ENCODE data around the gene ST7L. TPM values are rescaled to one million over a fixed set of nuclear protein-coding genes. Genes with fewer than 3 reads are reported as not detected.

ST7L gene
- total and polyA plus RNA-seq, 2 experiments from 2014 or later, result 13.9 to 21.0 TPM

GRCh38 chr1:112558634-112559033 is 60.3 kb downstream of the ST7L start:
- H3K9me3 ChIP-seq (ENCODE audit: low read depth), result no peaks in the 10 kb centered on the region
- H3K36me3 ChIP-seq (ENCODE audit: low read depth), result peaks cover 16% of the 10 kb centered on the region; the same call in 1 of the 2 replicates
- TF ChIP-seq EZH2phosphoT487 (IDR thresholded peaks at IDR 0.05; ENCODE audit: insufficient read depth, low read depth), result no peak
- TF ChIP-seq EZH2 (IDR thresholded peaks at IDR 0.05; ENCODE audit: insufficient read depth, poor library complexity, severe bottlenecking), result no peak
- no peaks in the 10 kb centered on the region for H4K20me1 ChIP-seq (ENCODE audit: insufficient read depth)
- H3K4me2 ChIP-seq (ENCODE audit: unreplicated experiment), result no peak overlapping the region
- 97 to 100% methylated on average over 3 of the region's 3 CpGs for WGBS, 2 experiments (ENCODE audit: low coverage in 1 of 2, low lambda C conversion rate in 2 of 2, missing lambda C conversion rate in 2 of 2)
- no peak overlapping the region for H3K9ac ChIP-seq
- no peaks in the 10 kb centered on the region for H3K9me2 ChIP-seq (ENCODE audit: insufficient read depth)
- H3K4me3 ChIP-seq, result no peak overlapping the region
- H2AFZ ChIP-seq, result no peak overlapping the region
- in situ Hi-C loops (cut with MboI), result no loop called here
- no peaks in the 10 kb centered on the region for H3K27me3 ChIP-seq (replicated peaks; ENCODE audit: insufficient read depth)
- H3F3A ChIP-seq (ENCODE audit: insufficient read depth), result peaks cover 9% of the 10 kb centered on the region
- peaks cover 8% of the 10 kb centered on the region for H3K4me1 ChIP-seq (ENCODE audit: insufficient read depth)
- no peaks in the 10 kb centered on the region for H3K79me2 ChIP-seq (ENCODE audit: insufficient read depth)
- DNase-seq, result no peak
- H3K27ac ChIP-seq, result no peak overlapping the region

GRCh38 chr1:112557385-112557784 is 61.6 kb downstream of the ST7L start:
- DNase-seq, result peak; percentile 32

GRCh38 chr1:112554411-112554810 is 64.5 kb downstream of the ST7L start:
- in situ Hi-C loops (cut with MboI), result no loop called here
- Histone ChIP-seq H3K27me3 (replicated peaks; ENCODE audit: insufficient read depth) (no peaks in the 10 kb centered on the region), H3K9ac (no peak overlapping the region), H3K9me3 (ENCODE audit: low read depth) (no peaks in the 10 kb centered on the region), H3K4me1 (ENCODE audit: insufficient read depth) (peaks cover 8% of the 10 kb centered on the region), H3K4me2 (ENCODE audit: unreplicated experiment) (no peak overlapping the region), H3F3A (ENCODE audit: insufficient read depth) (peaks cover 9% of the 10 kb centered on the region), H3K4me3 (no peak overlapping the region), H3K79me2 (ENCODE audit: insufficient read depth) (no peaks in the 10 kb centered on the region), H2AFZ (no peak overlapping the region), H3K27ac (no peak overlapping the region), H3K9me2 (ENCODE audit: insufficient read depth) (no peaks in the 10 kb centered on the region), H3K36me3 (ENCODE audit: low read depth) (peaks cover 20% of the 10 kb centered on the region; the same call in 1 of the 2 replicates), H4K20me1 (ENCODE audit: insufficient read depth) (no peaks in the 10 kb centered on the region)
- no peak for DNase-seq
- TF ChIP-seq EZH2phosphoT487 (IDR thresholded peaks at IDR 0.05; ENCODE audit: insufficient read depth, low read depth), result no peak
- no peak for TF ChIP-seq EZH2 (IDR thresholded peaks at IDR 0.05; ENCODE audit: insufficient read depth, poor library complexity, severe bottlenecking)

More at GRCh38 chr1:112557385-112557784, 61.6 kb downstream of the ST7L start:
- in situ Hi-C loops (cut with MboI), result no loop called here
- Histone ChIP-seq H3K79me2 (ENCODE audit: insufficient read depth) (no peaks in the 10 kb centered on the region), H3F3A (ENCODE audit: insufficient read depth) (peaks cover 9% of the 10 kb centered on the region), H3K36me3 (ENCODE audit: low read depth) (peaks cover 12% of the 10 kb centered on the region; the same call in 1 of the 2 replicates), H3K9me3 (ENCODE audit: low read depth) (no peaks in the 10 kb centered on the region), H2AFZ (no peak overlapping the region), H3K27ac (no peak overlapping the region), H3K4me1 (ENCODE audit: insufficient read depth) (peaks cover 8% of the 10 kb centered on the region), H3K9me2 (ENCODE audit: insufficient read depth) (no peaks in the 10 kb centered on the region), H3K4me2 (ENCODE audit: unreplicated experiment) (no peak overlapping the region), H3K4me3 (no peak overlapping the region), H3K9ac (no peak overlapping the region), H3K27me3 (replicated peaks; ENCODE audit: insufficient read depth) (no peaks in the 10 kb centered on the region), H4K20me1 (ENCODE audit: insufficient read depth) (no peaks in the 10 kb centered on the region)
- WGBS, 2 experiments (ENCODE audit: low coverage in 1 of 2, low lambda C conversion rate in 2 of 2, missing lambda C conversion rate in 2 of 2), result 13 to 29% methylated on average over 1 of the region's 1 CpG
- TF ChIP-seq EZH2 (IDR thresholded peaks at IDR 0.05; ENCODE audit: insufficient read depth, poor library complexity, severe bottlenecking), result no peak
- TF ChIP-seq EZH2phosphoT487 (IDR thresholded peaks at IDR 0.05; ENCODE audit: insufficient read depth, low read depth), result no peak

GRCh38 chr1:112549590-112549989 is 69.4 kb downstream of the ST7L start:
- no peak for DNase-seq
- H3K27me3 ChIP-seq (replicated peaks; ENCODE audit: insufficient read depth), result no peaks in the 10 kb centered on the region
- no peaks in the 10 kb centered on the region for H3K79me2 ChIP-seq (ENCODE audit: insufficient read depth)
- H3K4me1 ChIP-seq (ENCODE audit: insufficient read depth), result peaks cover 19% of the 10 kb centered on the region
- no peak overlapping the region for H3K9ac ChIP-seq
- no peaks in the 10 kb centered on the region for H3K9me3 ChIP-seq (ENCODE audit: low read depth)
- no peak overlapping the region for H3K4me2 ChIP-seq (ENCODE audit: unreplicated experiment)
- 92 to 96% methylated on average over 2 of the region's 2 CpGs for WGBS, 2 experiments (ENCODE audit: low coverage in 1 of 2, low lambda C conversion rate in 2 of 2, missing lambda C conversion rate in 2 of 2)
- TF ChIP-seq EZH2phosphoT487 (IDR thresholded peaks at IDR 0.05; ENCODE audit: insufficient read depth, low read depth) (no peak), EZH2 (IDR thresholded peaks at IDR 0.05; ENCODE audit: insufficient read depth, poor library complexity, severe bottlenecking) (no peak)
- in situ Hi-C loops (cut with MboI), result no loop called here
- no peaks in the 10 kb centered on the region for H3K9me2 ChIP-seq (ENCODE audit: insufficient read depth)
- H3K4me3 ChIP-seq, result no peak overlapping the region
- no peak overlapping the region for H3K27ac ChIP-seq
- H3F3A ChIP-seq (ENCODE audit: insufficient read depth), result peaks cover 19% of the 10 kb centered on the region
- H2AFZ ChIP-seq, result no peak overlapping the region
- no peaks in the 10 kb centered on the region for H4K20me1 ChIP-seq (ENCODE audit: insufficient read depth)
- peaks cover 21% of the 10 kb centered on the region for H3K36me3 ChIP-seq (ENCODE audit: low read depth)

GRCh38 chr1:112548547-112548946 is 70.4 kb downstream of the ST7L start:
- Histone ChIP-seq H3K36me3 (ENCODE audit: low read depth) (peaks cover 14% of the 10 kb centered on the region; the same call in 1 of the 2 replicates), H3K9ac (no peak overlapping the region), H3K79me2 (ENCODE audit: insufficient read depth) (no peaks in the 10 kb centered on the region), H2AFZ (no peak overlapping the region), H3F3A (ENCODE audit: insufficient read depth) (peaks cover 24% of the 10 kb centered on the region), H3K27ac (no peak overlapping the region), H4K20me1 (ENCODE audit: insufficient read depth) (no peaks in the 10 kb centered on the region), H3K4me3 (no peak overlapping the region), H3K4me2 (ENCODE audit: unreplicated experiment) (no peak overlapping the region), H3K27me3 (replicated peaks; ENCODE audit: insufficient read depth) (no peaks in the 10 kb centered on the region), H3K9me2 (ENCODE audit: insufficient read depth) (no peaks in the 10 kb centered on the region), H3K9me3 (ENCODE audit: low read depth) (no peaks in the 10 kb centered on the region), H3K4me1 (ENCODE audit: insufficient read depth) (peaks cover 29% of the 10 kb centered on the region)
- whole genome bisulfite sequencing, 2 experiments (ENCODE audit: low coverage in 1 of 2, low lambda C conversion rate in 2 of 2, missing lambda C conversion rate in 2 of 2), result 88 to 90% methylated on average over 3 of the region's 3 CpGs
- DNase-seq, result no peak
- TF ChIP-seq EZH2phosphoT487 (IDR thresholded peaks at IDR 0.05; ENCODE audit: insufficient read depth, low read depth) (no peak), EZH2 (IDR thresholded peaks at IDR 0.05; ENCODE audit: insufficient read depth, poor library complexity, severe bottlenecking) (no peak)
- in situ Hi-C loops (cut with MboI), result no loop called here

Measured in GM23248 (cell line).